HAP-1 (cell line): Measurements from ENCODE around the gene PSENEN.

Experiments
- DNase-seq, 2 experiments: peaks; one replicate each; pipeline ENCODE4 v3.0.0-alpha.2; 2016 to 2020; ENCODE audit warnings: low spot score in 2 of 2
- H3K27me3 ChIP-seq: fragments of 250-450 bp; sonication (Bioruptor Pico); 2 replicates; pipeline ENCODE4 v1.5.1; 2020; ENCODE audit warnings: low read depth, mild to moderate bottlenecking, moderate library complexity
- H3K36me3 ChIP-seq: fragments of 250-450 bp; sonication (Bioruptor Pico); replicated peaks from 2 replicates; pipeline ENCODE4 v1.5.1; 2020; ENCODE audit warnings: mild to moderate bottlenecking
- H3K4me1 ChIP-seq: fragments of 250-450 bp; sonication (Bioruptor Pico); 2 replicates; pipeline ENCODE4 v1.5.1; 2020; ENCODE audit warnings: mild to moderate bottlenecking
- H3K4me3 ChIP-seq: fragments of 250-450 bp; sonication (Bioruptor Pico); 2 replicates; pipeline ENCODE4 v1.5.1; 2020; ENCODE audit warnings: mild to moderate bottlenecking, moderate library complexity
- H3K9me3 ChIP-seq: fragments of 250-450 bp; sonication (Bioruptor Pico); 2 replicates; pipeline ENCODE4 v1.5.1; 2020; ENCODE audit warnings: mild to moderate bottlenecking, moderate library complexity
- in situ Hi-C: fragments of 300-500 bp; cut with MboI; formaldehyde crosslinking; loops from 3 replicates; pipeline ENCODE4 v1.14.3; 2020; ENCODE audit warnings: low sequenced_read_pairs, inconsistent platforms, mixed read lengths

PSENEN gene

GRCh38 chr19:35714601-35715354 lies 30.7 kb upstream of the PSENEN start:
- Histone ChIP-seq H3K4me1 (peaks cover 9% of the 10 kb centered on the region), H3K27me3 (no peaks in the 10 kb centered on the region), H3K36me3 (no peaks in the 10 kb centered on the region; the same call in 1 of the 2 replicates), H3K4me3 (no peak overlapping the region), H3K9me3 (no peaks in the 10 kb centered on the region)
- in situ Hi-C loops: loop anchor here (5.0 kb wide), 1 partner anchor 167 kb away; the partner anchor contains the start of gene TMEM147
- no peak for DNase-seq

GRCh38 chr19:35715355-35715809 lies 30.1 kb upstream of the PSENEN start:
- H3K4me3 ChIP-seq: peak overlapping the region; percentile 55
- no peaks in the 10 kb centered on the region for H3K27me3 ChIP-seq
- in situ Hi-C loops: loop anchor here (5.0 kb wide), 1 partner anchor 168 kb away; the partner anchor contains the start of gene TMEM147
- no peaks in the 10 kb centered on the region for H3K9me3 ChIP-seq
- no peak for DNase-seq
- H3K4me1 ChIP-seq: peaks cover 9% of the 10 kb centered on the region
- no peaks in the 10 kb centered on the region; the same call in 1 of the 2 replicates for H3K36me3 ChIP-seq

GRCh38 chr19:35715981-35716800 lies 29.3 kb upstream of the PSENEN start:
- Histone ChIP-seq H3K4me3 (peak overlapping the region; percentile 55), H3K36me3 (peaks cover 3% of the 10 kb centered on the region; the same call in 1 of the 2 replicates), H3K4me1 (peaks cover 9% of the 10 kb centered on the region), H3K9me3 (no peaks in the 10 kb centered on the region), H3K27me3 (no peaks in the 10 kb centered on the region)
- in situ Hi-C loops: loop anchor here (5.0 kb wide), 1 partner anchor 169 kb away; the partner anchor contains the start of gene TMEM147
- no peak for DNase-seq

GRCh38 chr19:35716801-35717664 lies 28.4 kb upstream of the PSENEN start:
- Histone ChIP-seq H3K4me1 (peaks cover 9% of the 10 kb centered on the region), H3K27me3 (no peaks in the 10 kb centered on the region), H3K36me3 (peaks cover 12% of the 10 kb centered on the region), H3K9me3 (no peaks in the 10 kb centered on the region), H3K4me3 (peak overlapping the region; percentile 55)
- peak; percentile 97 for DNase-seq
- in situ Hi-C loops: loop anchor here (5.0 kb wide), 1 partner anchor 170 kb away; the partner anchor contains the start of gene TMEM147

- in situ Hi-C loops: loop anchor here (5.0 kb wide), 1 partner anchor 171 kb away; the partner anchor contains the start of gene TMEM147
- no peak for DNase-seq
- no peaks in the 10 kb centered on the region for H3K27me3 ChIP-seq
- H3K4me1 ChIP-seq: peaks cover 9% of the 10 kb centered on the region
- H3K4me3 ChIP-seq: peak within 1 kb of the TSS; percentile 78
- H3K9me3 ChIP-seq: no peaks in the 10 kb centered on the region
- H3K36me3 ChIP-seq: peaks cover 19% of the 10 kb centered on the region
These were observed 27.6 kb upstream of the PSENEN start, which contains the start of gene KMT2B for GRCh38 chr19:35717665-35718344. Gene KMT2B (plus strand): TSS chr19:35718003. CDS start chr19:35718019, 16 bp downstream.

GRCh38 chr19:35718345-35719041 lies 27.0 kb upstream of the PSENEN start:
- no peaks in the 10 kb centered on the region for H3K27me3 ChIP-seq
- peak overlapping the region; percentile 78 for H3K4me3 ChIP-seq
- peaks cover 9% of the 10 kb centered on the region for H3K4me1 ChIP-seq
- no peaks in the 10 kb centered on the region for H3K9me3 ChIP-seq
- no peak for DNase-seq
- H3K36me3 ChIP-seq: peaks cover 26% of the 10 kb centered on the region
- in situ Hi-C loops: loop anchor here (5.0 kb wide), 1 partner anchor 171 kb away; the partner anchor contains the start of gene TMEM147

GRCh38 chr19:35719402-35720162 lies 25.9 kb upstream of the PSENEN start:
- no peaks in the 10 kb centered on the region for H3K27me3 ChIP-seq
- in situ Hi-C loops: loop anchor here (5.0 kb wide), 1 partner anchor 172 kb away; the partner anchor contains the start of gene TMEM147
- DNase-seq: no peak
- peak overlapping the region; percentile 78 for H3K4me3 ChIP-seq
- H3K9me3 ChIP-seq: no peaks in the 10 kb centered on the region
- peaks cover 37% of the 10 kb centered on the region for H3K36me3 ChIP-seq
- H3K4me1 ChIP-seq: peaks cover 9% of the 10 kb centered on the region

GRCh38 chr19:35720163-35720524 lies 25.3 kb upstream of the PSENEN start:
- no peaks in the 10 kb centered on the region for H3K9me3 ChIP-seq
- DNase-seq: no peak
- peaks cover 43% of the 10 kb centered on the region for H3K36me3 ChIP-seq
- no peak overlapping the region for H3K4me3 ChIP-seq
- in situ Hi-C loops: no loop called here
- peaks cover 9% of the 10 kb centered on the region for H3K4me1 ChIP-seq
- H3K27me3 ChIP-seq: no peaks in the 10 kb centered on the region

GRCh38 chr19:35720648-35721047 lies 24.8 kb upstream of the PSENEN start:
- Histone ChIP-seq H3K27me3 (no peaks in the 10 kb centered on the region), H3K4me1 (peaks cover 7% of the 10 kb centered on the region), H3K36me3 (peaks cover 48% of the 10 kb centered on the region), H3K9me3 (no peaks in the 10 kb centered on the region), H3K4me3 (no peak overlapping the region)
- DNase-seq: no peak
- in situ Hi-C loops: no loop called here

GRCh38 chr19:35721374-35721773 lies 24.1 kb upstream of the PSENEN start:
- DNase-seq: no peak
- Histone ChIP-seq H3K4me3 (no peak overlapping the region), H3K9me3 (no peaks in the 10 kb centered on the region), H3K27me3 (no peaks in the 10 kb centered on the region), H3K4me1 (peaks cover 2% of the 10 kb centered on the region; the same call in 1 of the 2 replicates), H3K36me3 (peaks cover 55% of the 10 kb centered on the region)
- in situ Hi-C loops: no loop called here

- H3K36me3 ChIP-seq: peaks cover 66% of the 10 kb centered on the region
- no peaks in the 10 kb centered on the region for H3K9me3 ChIP-seq
- no peaks in the 10 kb centered on the region for H3K27me3 ChIP-seq
- in situ Hi-C loops: no loop called here
- H3K4me3 ChIP-seq: no peak overlapping the region
- no peak for DNase-seq
- H3K4me1 ChIP-seq: no peaks in the 10 kb centered on the region
These were observed 23.0 kb upstream of the PSENEN start for GRCh38 chr19:35722461-35722860.
